Activated CD4-positive, alpha-beta T cell treated with anti-CD3 and anti-CD28 coated beads, Interleukin-2, amount 50 U/mL, for 24 hours (primary cell): ENCODE results near the gene ATXN2.
"Not testable (repeated sequence)": the region's sequence is repeated elsewhere in the genome, so short reads cannot be mapped to it uniquely, and the experiment has no call there.

Source experiments
- DNase-seq, 2 donors: peaks; one replicate each; pipeline ENCODE4 v3.0.0-alpha.2; 2020; ENCODE audit warnings: low read depth in 1 of 2, low spot score in 1 of 2

ATXN2 gene

DNA sequence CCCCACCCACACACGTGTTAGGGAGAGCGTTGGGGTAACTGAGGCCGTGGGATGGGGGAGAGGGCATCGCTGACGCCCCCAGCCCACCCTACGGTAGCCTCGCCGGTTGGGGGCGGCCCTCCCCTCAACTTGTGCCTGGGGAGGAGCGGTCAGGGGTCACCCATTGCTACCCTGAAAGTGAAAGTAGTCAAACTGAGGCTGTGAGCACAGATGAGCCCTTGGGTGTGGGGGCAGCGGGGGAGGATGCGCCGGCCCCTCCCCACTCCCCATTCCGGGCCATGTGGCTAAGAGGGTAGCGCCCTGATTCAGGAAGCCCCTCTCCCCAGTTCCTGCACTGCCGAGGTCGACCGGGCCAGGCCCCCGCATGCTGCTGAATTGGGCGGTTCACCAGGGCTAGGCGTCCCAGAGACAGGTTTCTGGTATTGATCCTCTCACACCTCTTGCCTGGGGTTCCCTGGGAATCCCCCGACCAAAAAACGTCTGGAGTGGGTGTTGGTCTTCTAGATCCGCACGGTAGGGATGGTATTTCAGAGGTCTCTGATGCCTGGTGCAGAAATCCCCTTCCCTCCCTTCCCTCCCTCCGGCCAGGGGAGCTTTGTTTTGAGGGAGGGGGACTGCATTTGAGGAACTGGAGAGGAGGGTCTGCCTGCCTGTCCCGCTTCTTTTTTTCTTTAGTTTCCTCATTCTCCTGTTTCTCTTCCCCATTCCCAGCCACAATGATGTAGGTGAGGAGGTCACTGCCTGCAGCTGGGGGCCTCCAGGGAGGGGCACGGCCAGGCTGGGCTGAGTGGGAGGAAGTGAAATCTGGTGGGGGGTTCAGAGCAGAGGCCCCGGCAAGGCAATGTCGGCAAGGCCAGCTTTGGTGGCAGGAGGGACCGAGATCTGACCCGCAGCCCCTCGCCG, 192.4 kb downstream of the ATXN2 start:
- peak in 1 of 2 donors; percentile 40 for DNase-seq

DNA sequence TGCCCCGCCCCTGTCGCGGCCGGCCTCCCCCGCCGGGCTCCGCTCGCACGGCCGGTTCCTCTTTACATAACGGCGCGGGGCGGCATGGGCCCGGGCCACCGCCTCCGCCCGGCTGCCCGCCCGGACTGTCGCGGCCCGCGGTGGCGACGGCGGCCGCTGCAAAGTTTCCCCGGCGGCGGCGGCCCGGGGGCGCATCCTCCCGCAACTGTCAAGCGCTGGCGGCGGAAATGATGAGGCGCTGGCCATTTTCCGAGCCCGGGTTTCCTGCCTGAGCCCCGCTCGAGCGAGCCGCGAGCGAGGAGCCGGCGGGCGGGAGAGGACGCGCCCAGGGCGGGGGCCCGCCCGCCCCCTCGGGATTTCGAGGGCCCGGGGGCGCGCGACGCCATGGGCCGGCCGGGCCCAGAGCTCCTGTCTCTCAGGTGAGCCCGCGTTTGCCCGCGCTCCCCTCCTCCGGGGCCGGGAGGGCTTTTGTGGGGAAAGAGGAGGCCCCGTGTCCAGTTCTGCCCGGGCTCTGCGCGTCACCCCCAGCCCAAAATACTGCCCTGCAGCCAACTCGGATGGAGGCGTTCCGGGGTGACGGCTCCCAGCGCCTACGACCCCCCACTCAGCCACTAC, 193.1 kb downstream of the ATXN2 start, which contains the start of gene SH2B3:
Gene SH2B3 (plus strand): TSS at position 65 of the 615 bp plus-strand sequence. CDS start 12,223 bp downstream, outside the sequence.
- peak in 1 of 2 donors; percentile 55 for DNase-seq

DNA sequence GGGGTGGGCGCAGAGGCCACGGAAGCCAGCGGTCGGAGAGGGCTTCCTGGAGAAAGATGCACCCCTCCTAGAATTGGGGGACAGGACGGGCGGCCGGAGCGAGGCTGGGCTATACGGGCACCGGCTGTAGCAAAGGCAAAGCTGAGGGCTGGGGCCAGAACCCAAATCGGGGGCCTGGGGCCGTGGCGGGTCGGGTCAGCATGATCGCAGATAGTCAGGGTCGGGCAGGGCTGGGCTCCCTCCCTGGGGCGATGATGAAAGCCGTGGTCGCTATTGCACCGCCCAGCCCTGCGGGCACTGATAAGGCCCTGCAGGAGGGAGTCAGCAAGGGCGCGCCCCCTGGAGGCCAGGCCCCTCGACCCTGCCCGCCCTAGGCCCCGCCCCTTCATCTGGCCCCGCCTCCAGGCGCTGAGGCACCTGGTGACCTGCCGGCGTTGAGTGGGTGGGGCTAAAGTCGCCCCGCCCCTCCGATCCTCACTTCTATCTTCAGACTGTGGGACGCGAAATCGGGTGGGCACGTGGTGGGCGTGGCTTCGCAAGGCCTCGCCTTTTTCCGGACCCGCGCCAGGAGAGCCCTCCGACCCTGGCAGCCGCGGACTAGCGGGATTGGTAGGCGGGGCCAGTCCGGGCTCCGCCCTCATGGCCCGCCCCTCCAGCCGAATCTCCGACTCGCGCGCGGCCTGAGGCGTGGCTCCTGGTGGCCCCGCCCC, 193.8 kb downstream of the ATXN2 start:
- DNase-seq, result peak; percentile 98 to 99

DNA sequence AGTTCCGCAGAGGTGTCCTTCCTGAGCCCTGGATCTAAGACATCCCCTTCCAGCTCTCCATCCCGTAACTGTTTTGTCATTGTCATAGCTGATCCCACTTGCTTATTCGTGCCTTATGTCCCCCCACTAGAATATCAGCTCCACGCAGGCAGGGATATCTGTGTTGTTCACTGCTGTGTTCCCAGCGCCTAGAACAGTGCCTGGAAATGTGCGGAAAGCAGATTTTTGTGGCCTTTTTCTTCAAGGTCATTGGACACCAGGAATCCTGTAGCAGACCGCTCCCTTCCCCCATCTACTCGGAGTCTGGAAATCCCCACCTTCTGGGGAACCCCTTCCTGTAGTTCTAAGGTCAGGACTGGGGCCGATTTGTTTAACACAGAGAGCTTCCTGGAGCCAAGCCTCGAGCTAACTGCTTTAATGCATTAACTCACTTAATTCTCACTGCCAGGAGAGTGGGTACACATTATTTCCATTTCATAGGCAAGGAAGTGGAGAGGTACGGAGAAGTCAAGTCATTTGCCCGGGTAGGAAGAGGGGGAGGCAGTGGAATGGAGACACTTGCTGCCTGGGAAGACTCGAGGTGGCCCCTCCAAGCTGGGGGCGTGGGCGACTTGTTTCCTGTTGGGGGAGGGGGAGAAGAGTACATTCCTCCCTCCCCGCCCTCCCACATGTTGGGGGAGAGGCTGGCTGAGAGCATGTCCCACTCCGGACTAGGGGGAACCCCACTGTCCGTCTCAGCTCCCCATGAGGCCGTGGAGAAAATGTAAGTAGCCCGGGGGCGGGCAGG, 194.6 kb downstream of the ATXN2 start:
- peak; percentile 64 to 65 for DNase-seq

DNA sequence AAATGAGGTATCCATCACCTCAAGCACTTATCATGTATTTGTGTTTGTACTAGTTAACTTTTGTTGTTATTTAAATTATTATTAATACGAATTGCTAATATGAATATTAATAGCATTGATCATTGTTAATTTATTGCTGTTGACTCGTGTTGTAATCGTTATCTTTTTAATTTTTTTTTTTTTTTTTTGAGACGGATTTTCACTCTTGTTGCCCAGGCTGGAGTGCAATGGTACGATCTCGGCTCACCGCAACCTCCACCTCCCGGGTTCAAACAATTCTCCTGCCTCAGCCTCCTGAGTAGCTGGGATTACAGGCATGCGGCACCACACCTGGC, 196.7 kb downstream of the ATXN2 start:
- DNase-seq, result not testable (repeated sequence)
